GM12892 (cell line): ENCODE measurements around the gene ATP8A2.
"Not testable (repeated sequence)": the region's sequence is repeated elsewhere in the genome, so short reads cannot be mapped to it uniquely, and the experiment has no call there.

Source experiments
- DNase-seq: peaks from one replicate; pipeline ENCODE4 v3.0.0; 2011; ENCODE audit not compliant: insufficient read length
- FAIRE-seq: peaks from 2 replicates; lab custom pipeline; 2011; peaks lifted over from hg19 to GRCh38; lab: Jason Lieb, UNC
- POLR2A ChIP-seq: IDR thresholded peaks from 2 replicates; pipeline ENCODE4 v1.6.1; 2011; ENCODE audit warnings: low read depth, low read length, control low read depth
- POLR2AphosphoS5 ChIP-seq: IDR thresholded peaks from 2 replicates; pipeline ENCODE4 v1.6.1; 2011; ENCODE audit warnings: low read depth, low read length, control low read depth
- TAF1 ChIP-seq: IDR thresholded peaks from 2 replicates; pipeline ENCODE4 v1.6.1; 2011; ENCODE audit warnings: low read depth, mild to moderate bottlenecking, control low read depth, low read length, borderline replicate concordance

ATP8A2 gene

DNA sequence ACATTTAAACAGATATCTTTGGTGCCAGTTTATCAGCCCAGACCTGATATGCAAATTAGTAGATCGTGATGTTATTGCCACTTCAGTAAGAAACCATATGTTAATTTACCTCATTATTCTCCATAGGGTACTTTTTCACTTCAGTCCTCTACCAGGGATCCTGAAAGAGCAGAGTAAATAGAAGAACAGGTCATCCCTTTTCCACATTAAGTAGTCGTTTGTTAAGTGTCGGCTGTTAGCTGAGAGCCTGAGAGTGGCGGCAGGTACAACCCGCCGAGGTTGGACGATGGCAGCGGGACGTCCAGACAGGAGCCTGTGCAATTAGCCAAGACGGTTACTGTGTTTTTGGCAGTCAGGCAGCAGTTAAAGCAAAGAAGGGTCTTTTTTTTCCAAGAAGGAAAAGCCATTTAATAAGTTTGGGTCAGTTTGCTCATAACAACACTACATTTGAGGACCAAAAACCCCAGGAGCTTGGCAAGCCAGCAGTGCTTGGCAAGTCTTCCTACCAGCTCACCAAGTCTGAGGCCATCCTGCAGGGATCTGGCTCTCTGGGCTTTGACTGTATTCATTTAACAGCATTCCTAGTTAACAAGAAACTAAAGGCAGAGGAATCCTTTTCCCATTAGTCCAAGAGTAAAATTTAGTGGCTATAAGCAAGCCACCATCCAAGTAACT lies 448.2 kb downstream of the ATP8A2 start:
- TF ChIP-seq POLR2A (no peak), POLR2AphosphoS5 (no peak), TAF1 (no peak)
- DNase-seq, result no peak
- no peak for FAIRE-seq

DNA sequence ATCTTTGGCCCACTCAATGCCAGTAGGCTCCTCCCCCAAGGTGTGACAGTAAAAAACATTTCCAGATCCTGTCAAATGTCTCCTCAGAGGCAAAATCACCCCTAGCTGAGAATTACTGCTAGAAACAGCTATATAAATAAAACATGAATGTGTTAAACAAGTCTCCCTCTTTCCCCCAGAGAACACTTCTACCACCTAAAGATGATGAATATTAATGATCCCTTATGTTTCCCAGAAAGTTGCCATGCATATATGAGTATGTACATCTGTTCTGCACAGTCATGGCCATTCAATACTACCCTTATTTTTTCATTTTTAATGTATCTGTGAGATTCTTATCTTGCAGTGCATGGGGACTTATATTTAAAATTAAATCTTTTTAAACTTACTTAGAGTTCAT lies 450.0 kb downstream of the ATP8A2 start:
- FAIRE-seq (no peak), DNase-seq (no peak)
- TF ChIP-seq POLR2AphosphoS5 (no peak), POLR2A (no peak), TAF1 (no peak)

DNA sequence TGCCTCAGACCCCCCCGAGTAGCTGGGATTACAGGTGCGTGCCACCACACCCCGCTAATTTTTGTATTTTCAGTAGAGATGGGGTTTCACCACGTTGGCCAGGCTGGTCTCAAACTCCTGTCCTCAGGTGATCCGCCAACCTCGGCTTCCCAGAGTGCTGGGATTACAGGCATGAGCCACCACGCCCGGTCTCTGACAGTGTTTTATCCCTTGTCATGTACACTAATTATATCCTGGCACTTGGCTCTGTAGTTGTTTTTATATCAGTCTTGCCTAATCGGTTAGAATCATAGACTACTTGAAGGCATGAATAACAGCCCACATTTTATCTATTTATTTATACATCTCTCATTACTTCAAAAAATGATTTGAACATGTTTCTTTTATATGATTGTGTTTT lies 455.4 kb downstream of the ATP8A2 start:
- not testable (repeated sequence) for DNase-seq, FAIRE-seq

DNA sequence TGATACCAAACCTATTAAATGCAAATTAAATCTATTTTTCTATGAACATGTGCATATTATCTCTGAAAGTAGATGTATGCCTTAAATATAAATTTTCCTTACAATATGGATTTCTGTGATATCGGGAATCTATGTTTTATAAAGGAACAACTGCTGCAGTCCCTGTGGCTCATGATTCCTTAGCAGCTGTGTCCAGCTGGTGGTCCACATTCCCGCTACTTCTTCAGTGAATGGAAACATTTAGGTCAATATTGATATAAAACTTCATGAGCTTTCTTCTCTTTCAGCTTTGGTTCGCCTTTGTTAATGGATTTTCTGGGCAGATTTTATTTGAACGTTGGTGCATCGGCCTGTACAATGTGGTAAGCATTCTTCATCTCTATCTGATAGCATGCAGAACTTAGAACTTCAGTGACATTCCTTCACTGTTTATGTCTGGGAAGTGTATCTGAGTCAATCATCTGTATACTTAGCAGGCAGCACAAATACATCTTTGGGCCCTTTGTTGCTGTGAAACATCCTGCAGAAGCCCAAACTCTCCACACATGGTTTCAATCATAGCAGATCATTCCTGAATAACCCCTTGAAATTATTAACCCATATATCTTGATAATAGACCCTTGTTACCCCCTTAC lies 456.2 kb downstream of the ATP8A2 start:
- TF ChIP-seq POLR2AphosphoS5 (no peak), TAF1 (no peak), POLR2A (no peak)
- FAIRE-seq (no peak), DNase-seq (no peak)

DNA sequence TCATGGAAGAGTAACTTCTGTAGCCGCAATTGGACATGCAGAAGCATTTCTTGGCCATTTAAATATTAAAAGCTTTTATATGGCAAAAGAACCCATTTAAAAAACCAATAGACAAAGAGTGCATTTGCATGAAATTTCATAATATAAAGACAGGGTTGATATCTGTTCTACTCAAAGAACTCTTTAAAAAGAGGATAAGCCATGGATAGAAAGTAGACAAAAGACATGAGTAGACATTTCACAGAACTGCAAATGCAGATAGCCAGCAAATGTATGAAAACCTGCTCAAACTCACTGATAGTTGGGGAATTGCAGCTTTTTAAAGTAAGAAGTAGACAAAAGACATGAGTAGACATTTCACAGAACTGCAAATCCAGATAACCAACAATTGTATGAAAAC lies 462.0 kb downstream of the ATP8A2 start:
- TF ChIP-seq TAF1 (no peak), POLR2AphosphoS5 (no peak), POLR2A (no peak)
- no peak for DNase-seq
- FAIRE-seq, result no peak

DNA sequence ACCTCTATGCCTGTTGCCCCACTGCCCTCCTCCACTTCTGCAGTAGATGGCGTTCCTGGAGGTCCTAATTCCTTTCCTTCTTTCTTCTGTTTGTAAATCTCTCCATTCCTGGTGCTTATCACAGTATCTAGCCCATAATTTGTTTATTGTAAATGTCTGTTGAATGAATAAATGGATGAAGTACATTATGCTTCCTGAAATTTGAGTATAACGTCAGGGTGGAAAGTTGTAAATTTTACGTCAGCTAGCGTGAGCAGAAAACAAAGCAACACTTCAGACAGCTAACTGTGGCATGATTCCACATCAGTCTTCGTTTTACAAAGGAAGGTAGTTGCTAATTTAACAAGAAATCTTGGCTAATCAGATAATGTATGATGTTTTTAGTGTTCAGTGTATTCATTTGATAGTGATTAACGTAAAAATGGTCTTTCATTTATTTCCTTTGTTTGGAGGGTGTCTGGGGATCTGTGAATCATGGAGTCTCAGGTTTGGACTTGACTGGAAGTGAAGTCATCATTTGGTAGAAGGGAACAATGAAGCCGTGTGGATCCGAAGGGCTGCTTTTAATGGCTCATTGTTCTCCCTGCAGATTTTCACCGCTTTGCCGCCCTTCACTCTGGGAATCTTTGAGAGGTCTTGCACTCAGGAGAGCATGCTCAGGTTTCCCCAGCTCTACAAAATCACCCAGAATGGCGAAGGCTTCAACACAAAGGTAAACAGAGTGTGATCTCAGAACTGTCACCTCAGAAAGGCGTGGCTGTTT lies 465.0 kb downstream of the ATP8A2 start:
- FAIRE-seq, result no peak
- no peak for DNase-seq
- TF ChIP-seq TAF1, result no peak
- no peak for TF ChIP-seq POLR2A
- TF ChIP-seq POLR2AphosphoS5, result no peak

DNA sequence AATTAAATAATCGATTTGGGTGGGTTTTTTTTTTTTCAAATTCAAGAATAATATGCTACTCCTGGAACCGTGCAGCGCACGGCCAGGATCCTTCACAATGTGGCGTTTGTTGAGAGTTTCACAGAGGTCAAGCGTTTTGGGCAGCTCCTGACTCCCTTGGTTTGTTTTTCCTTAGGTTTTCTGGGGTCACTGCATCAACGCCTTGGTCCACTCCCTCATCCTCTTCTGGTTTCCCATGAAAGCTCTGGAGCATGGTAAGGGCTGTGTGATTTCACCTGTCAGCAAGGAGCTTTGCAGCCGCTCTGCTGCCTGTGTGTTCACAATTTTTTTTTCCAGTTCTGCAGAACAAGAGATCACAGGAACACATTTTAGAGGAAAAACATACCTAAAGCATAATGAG lies 467.6 kb downstream of the ATP8A2 start:
- no peak for TF ChIP-seq POLR2A
- DNase-seq (no peak), FAIRE-seq (no peak)

DNA sequence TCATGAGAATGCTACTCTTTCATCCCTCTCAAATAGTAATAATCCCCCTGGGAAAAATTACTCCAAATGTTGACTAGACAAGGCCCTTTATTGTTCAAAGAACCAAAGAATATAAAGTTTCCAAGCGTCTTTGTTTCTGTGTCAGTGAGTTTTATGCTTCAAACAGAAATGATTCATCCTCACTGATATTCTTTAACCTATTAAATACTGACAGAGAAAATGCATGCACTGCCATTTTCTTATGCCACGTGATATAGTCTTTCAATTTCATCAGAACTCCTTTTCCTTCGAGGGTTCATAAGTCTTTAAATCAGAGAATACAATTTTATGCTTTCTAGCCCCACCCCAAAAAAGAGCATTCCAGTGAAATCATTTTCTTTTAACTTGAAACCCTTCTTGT lies 468.5 kb downstream of the ATP8A2 start:
- DNase-seq, result no peak
- no peak for FAIRE-seq
- TF ChIP-seq POLR2AphosphoS5, result no peak
- no peak for TF ChIP-seq POLR2A
- no peak for TF ChIP-seq TAF1

DNA sequence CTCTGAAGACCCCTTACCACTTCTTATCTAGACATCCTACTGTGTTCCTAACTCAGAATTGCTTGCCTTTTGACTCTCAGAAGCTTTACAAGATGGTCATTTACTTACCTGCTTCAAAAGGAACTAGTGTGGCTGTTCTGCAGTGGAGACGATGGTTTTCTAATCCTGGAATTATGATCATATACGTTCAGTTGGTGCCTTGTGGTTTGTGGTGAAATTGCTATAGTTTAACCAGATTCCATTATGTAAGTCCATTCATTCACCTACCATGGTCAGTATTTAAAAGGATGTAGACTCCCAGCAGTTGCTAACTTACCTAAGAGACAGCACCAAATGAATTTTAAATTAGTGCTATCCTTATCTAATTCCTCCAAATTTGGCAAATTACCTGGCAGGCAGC lies 469.2 kb downstream of the ATP8A2 start:
- no peak for DNase-seq
- FAIRE-seq, result no peak

DNA sequence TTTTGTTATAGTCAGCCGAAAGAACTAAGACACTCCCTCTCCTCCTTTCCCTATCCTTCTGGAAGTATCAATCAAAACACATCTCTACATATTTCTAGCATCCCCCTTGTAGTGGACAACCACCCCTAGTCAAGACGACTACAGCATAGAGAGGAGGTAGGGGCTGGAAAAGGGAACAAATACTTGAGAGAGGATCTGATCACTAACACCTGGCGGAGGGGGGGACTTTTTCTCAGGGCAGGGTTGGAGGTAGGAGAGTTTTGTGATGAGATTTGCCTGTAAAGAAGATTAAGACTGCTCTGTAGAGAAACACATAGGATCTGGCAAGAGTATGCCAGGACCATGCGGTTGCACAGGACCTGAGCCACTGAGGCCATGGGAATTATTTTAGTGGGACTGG lies 471.9 kb downstream of the ATP8A2 start:
- TF ChIP-seq POLR2AphosphoS5 (no peak), TAF1 (no peak), POLR2A (no peak)
- FAIRE-seq (no peak), DNase-seq (no peak)

More for the DNA sequence above, 469.2 kb downstream of the ATP8A2 start:
- no peak for TF ChIP-seq TAF1
- TF ChIP-seq POLR2A, result no peak
- no peak for TF ChIP-seq POLR2AphosphoS5

DNA sequence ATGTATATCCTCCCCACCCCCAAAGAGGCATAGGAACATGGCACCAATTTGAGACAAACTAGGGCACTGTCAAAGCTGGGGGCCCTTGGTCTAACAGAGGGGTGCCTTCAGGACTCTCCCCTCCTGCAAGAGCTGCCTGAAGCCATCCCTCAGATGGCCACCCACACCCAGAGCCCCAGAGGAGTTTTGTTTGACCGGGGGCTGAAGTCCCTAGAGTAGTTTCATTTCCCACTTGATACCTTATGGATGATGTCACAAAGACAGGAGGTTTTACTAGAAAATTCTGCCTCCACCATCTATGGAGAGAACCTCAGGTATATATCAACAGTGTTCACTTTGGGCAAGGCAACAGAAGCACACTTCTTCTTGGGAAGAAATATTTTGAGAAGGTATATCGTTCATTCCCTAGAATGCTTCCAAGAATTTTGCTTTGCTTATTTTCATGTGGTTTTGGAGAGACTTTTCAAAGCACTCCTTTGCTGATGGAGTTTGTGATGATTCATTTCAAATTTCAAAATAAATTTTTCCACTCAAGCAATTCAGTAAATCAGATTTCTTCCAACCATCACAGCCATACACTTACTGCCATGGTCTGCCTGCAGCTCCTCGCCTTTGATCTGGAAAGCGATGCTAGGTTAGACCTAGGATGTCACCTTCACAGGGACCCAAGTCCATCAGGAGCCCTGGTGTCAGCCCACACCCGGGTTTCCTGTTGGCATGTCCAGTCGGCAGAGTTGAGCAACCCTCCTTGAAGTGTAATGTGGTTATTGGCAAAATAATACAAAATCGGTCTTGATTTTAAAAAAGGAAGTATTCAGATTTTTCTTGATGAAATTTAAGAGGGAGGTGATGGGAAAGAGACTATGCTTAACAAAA lies 473.0 kb downstream of the ATP8A2 start:
- TF ChIP-seq TAF1, result no peak
- TF ChIP-seq POLR2A, result no peak
- no peak for TF ChIP-seq POLR2AphosphoS5
- DNase-seq (no peak), FAIRE-seq (no peak)

DNA sequence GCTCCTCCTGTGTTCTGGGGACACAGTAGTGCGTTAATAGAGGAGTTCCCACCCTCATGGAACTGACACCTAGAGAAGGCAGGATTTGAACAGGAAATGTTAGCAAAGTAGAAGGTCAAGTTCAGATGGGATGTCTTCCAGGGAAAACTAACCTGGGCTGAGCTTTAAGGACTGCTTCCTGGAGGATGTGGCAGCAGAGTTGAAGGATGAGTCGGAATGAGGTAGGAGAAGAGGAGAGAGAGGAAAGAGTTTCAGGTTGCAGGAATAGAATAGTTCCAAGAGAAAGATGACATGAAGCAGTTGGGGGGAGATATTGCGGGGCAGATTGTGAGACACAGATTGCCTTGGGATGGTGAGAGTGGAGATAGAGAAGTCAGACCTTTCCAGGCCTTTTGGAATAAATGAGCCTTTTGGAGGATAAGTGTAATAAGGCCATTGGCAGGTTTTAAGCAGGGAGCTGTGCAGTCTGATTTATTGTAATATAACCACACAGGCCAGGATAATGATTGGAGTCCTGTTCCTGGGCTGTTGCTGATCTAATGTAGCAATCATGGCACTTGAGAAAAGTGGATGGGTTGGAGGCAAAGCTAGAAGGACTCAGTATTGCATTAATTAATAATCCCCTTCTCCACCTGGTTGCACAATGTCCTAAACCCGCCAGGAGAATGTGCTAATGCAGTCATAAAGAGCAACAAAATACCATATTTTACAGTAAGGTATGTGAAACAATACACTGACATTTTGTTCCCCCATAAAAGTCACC lies 474.6 kb downstream of the ATP8A2 start:
- no peak for FAIRE-seq
- DNase-seq, result no peak
- no peak for TF ChIP-seq POLR2A
